GM21367 (cell line): Measurements from ENCODE around the gene CEACAM19.
"Not testable (repeated sequence)": the region's sequence is repeated elsewhere in the genome, so short reads cannot be mapped to it uniquely, and the experiment has no call there.

Source experiments
- ATAC-seq: cut with Tn5 transposase; IDR thresholded peaks from one replicate; pipeline ENCODE4 v1.9.1; 2021; ENCODE audit not compliant: unreplicated experiment

Gene CEACAM19

GRCh38 chr19:44673510-44673909 is 2.2 kb downstream of the CEACAM19 start:
- ATAC-seq: no peak

GRCh38 chr19:44675521-44675920 is 4.2 kb downstream of the CEACAM19 start:
- ATAC-seq: no peak

GRCh38 chr19:44677019-44677811 is 5.9 kb downstream of the CEACAM19 start:
- ATAC-seq: no peak

GRCh38 chr19:44680536-44680935 is 9.3 kb downstream of the CEACAM19 start:
- no peak for ATAC-seq

GRCh38 chr19:44681992-44682790 is 10.9 kb downstream of the CEACAM19 start:
- ATAC-seq: no peak

- no peak for ATAC-seq
Observed at GRCh38 chr19:44682807-44683206, 11.5 kb downstream of the CEACAM19 start.

GRCh38 chr19:44683434-44684210 is 12.3 kb downstream of the CEACAM19 start:
- no peak for ATAC-seq

- not testable (repeated sequence) for ATAC-seq
Observed at GRCh38 chr19:44684396-44684795, 13.1 kb downstream of the CEACAM19 start.

GRCh38 chr19:44684892-44685863 is 13.9 kb downstream of the CEACAM19 start:
- ATAC-seq: no peak

- no peak for ATAC-seq
Observed at GRCh38 chr19:44685877-44686276, 14.6 kb downstream of the CEACAM19 start.

GRCh38 chr19:44686896-44687295 is 15.6 kb downstream of the CEACAM19 start:
- ATAC-seq: no peak

- ATAC-seq: no peak
Observed at GRCh38 chr19:44687888-44688287, 16.6 kb downstream of the CEACAM19 start.

GRCh38 chr19:44689290-44690130 is 18.2 kb downstream of the CEACAM19 start:
- no peak for ATAC-seq

GRCh38 chr19:44690131-44690440 is 18.8 kb downstream of the CEACAM19 start:
- ATAC-seq: no peak

GRCh38 chr19:44692379-44692721 is 21.1 kb downstream of the CEACAM19 start:
- no peak for ATAC-seq

- no peak for ATAC-seq
Observed at GRCh38 chr19:44694184-44694579, 22.9 kb downstream of the CEACAM19 start.

- ATAC-seq: no peak
Observed at GRCh38 chr19:44696939-44697669, 25.8 kb downstream of the CEACAM19 start.

- no peak for ATAC-seq
Observed at GRCh38 chr19:44697670-44698034, 26.4 kb downstream of the CEACAM19 start.
